ENCODE results near the gene PXMP2. TPM values are rescaled to one million over a fixed set of nuclear protein-coding genes. Genes with fewer than 3 reads are reported as not detected.
"Not testable (repeated sequence)": the region's sequence is repeated elsewhere in the genome, so short reads cannot be mapped to it uniquely, and the experiment has no call there.

The PXMP2 gene
- total RNA-seq, 1 experiment from 2014 or later: 160 TPM

- in situ Hi-C loops (cut with HindIII; ENCODE audit: low pct_unique_long_range_greater_than_20kb, low sequenced_read_pairs): no loop called here
- DNase-seq (ENCODE audit: low read depth): no peak
These were observed 48.1 kb downstream of the PXMP2 start for GRCh38 chr12:132735496-132735895.

GRCh38 chr12:132736378-132736777 lies 49.0 kb downstream of the PXMP2 start:
- in situ Hi-C loops (cut with HindIII; ENCODE audit: low pct_unique_long_range_greater_than_20kb, low sequenced_read_pairs): no loop called here
- no peak for DNase-seq (ENCODE audit: low read depth)

- in situ Hi-C loops (cut with HindIII; ENCODE audit: low pct_unique_long_range_greater_than_20kb, low sequenced_read_pairs): no loop called here
- no peak for DNase-seq (ENCODE audit: low read depth)
These were observed 49.5 kb downstream of the PXMP2 start for GRCh38 chr12:132736913-132737312.

- in situ Hi-C loops (cut with HindIII; ENCODE audit: low pct_unique_long_range_greater_than_20kb, low sequenced_read_pairs): no loop called here
- DNase-seq (ENCODE audit: low read depth): no peak
These were observed 52.4 kb downstream of the PXMP2 start for GRCh38 chr12:132739600-132740312.

GRCh38 chr12:132740313-132740646 lies 52.9 kb downstream of the PXMP2 start:
- in situ Hi-C loops (cut with HindIII; ENCODE audit: low pct_unique_long_range_greater_than_20kb, low sequenced_read_pairs): no loop called here
- DNase-seq (ENCODE audit: low read depth): no peak

GRCh38 chr12:132740652-132741051 lies 53.3 kb downstream of the PXMP2 start:
- no peak for DNase-seq (ENCODE audit: low read depth)
- in situ Hi-C loops (cut with HindIII; ENCODE audit: low pct_unique_long_range_greater_than_20kb, low sequenced_read_pairs): no loop called here

GRCh38 chr12:132741620-132742019 lies 54.2 kb downstream of the PXMP2 start:
- no peak for DNase-seq (ENCODE audit: low read depth)
- in situ Hi-C loops (cut with HindIII; ENCODE audit: low pct_unique_long_range_greater_than_20kb, low sequenced_read_pairs): no loop called here

- in situ Hi-C loops (cut with HindIII; ENCODE audit: low pct_unique_long_range_greater_than_20kb, low sequenced_read_pairs): no loop called here
- no peak for DNase-seq (ENCODE audit: low read depth)
These were observed 56.4 kb downstream of the PXMP2 start for GRCh38 chr12:132743831-132744230.

- in situ Hi-C loops (cut with HindIII; ENCODE audit: low pct_unique_long_range_greater_than_20kb, low sequenced_read_pairs): no loop called here
- no peak for DNase-seq (ENCODE audit: low read depth)
These were observed 59.2 kb downstream of the PXMP2 start for GRCh38 chr12:132746613-132747012.

- DNase-seq (ENCODE audit: low read depth): no peak
- in situ Hi-C loops (cut with HindIII; ENCODE audit: low pct_unique_long_range_greater_than_20kb, low sequenced_read_pairs): no loop called here
These were observed 60.0 kb downstream of the PXMP2 start for GRCh38 chr12:132747395-132747794.

- in situ Hi-C loops (cut with HindIII; ENCODE audit: low pct_unique_long_range_greater_than_20kb, low sequenced_read_pairs): no loop called here
These were observed 60.5 kb downstream of the PXMP2 start for GRCh38 chr12:132747896-132748295.

GRCh38 chr12:132748319-132748718 lies 60.9 kb downstream of the PXMP2 start:
- DNase-seq (ENCODE audit: low read depth): no peak
- in situ Hi-C loops (cut with HindIII; ENCODE audit: low pct_unique_long_range_greater_than_20kb, low sequenced_read_pairs): no loop called here

More at GRCh38 chr12:132747896-132748295, 60.5 kb downstream of the PXMP2 start:
- no peak for DNase-seq (ENCODE audit: low read depth)

GRCh38 chr12:132753670-132754069 lies 66.3 kb downstream of the PXMP2 start:
- DNase-seq (ENCODE audit: low read depth); in situ Hi-C loops (cut with HindIII; ENCODE audit: low pct_unique_long_range_greater_than_20kb, low sequenced_read_pairs): not testable (repeated sequence)

GRCh38 chr12:132754160-132754932 lies 67.0 kb downstream of the PXMP2 start:
- in situ Hi-C loops (cut with HindIII; ENCODE audit: low pct_unique_long_range_greater_than_20kb, low sequenced_read_pairs): no loop called here
- no peak for DNase-seq (ENCODE audit: low read depth)

Other genes starting within 250 kb of the PXMP2 start
- 6.7 and 8.3 TPM in 2 replicates for gene FBRSL1, start 197.4 kb upstream of the PXMP2 start, total RNA-seq (2014; rRNA removed; shearing (Covaris generic); ENCODE audit: low replicate concordance)
- gene LRCOL1, start 77.0 kb upstream of the PXMP2 start, total RNA-seq (2014; rRNA removed; shearing (Covaris generic); ENCODE audit: low replicate concordance): not detected in 2 replicates
- not detected in 2 replicates for gene P2RX2, start 68.8 kb upstream of the PXMP2 start, total RNA-seq (2014; rRNA removed; shearing (Covaris generic); ENCODE audit: low replicate concordance)
- 10.3 and 35.4 TPM in 2 replicates for gene POLE, start 245 bp upstream of the PXMP2 start, total RNA-seq (2014; rRNA removed; shearing (Covaris generic); ENCODE audit: low replicate concordance)
- 66.6 and 67.5 TPM in 2 replicates for gene PGAM5, start 23.3 kb downstream of the PXMP2 start, total RNA-seq (2014; rRNA removed; shearing (Covaris generic); ENCODE audit: low replicate concordance)
- gene ANKLE2, start 74.2 kb downstream of the PXMP2 start, total RNA-seq (2014; rRNA removed; shearing (Covaris generic); ENCODE audit: low replicate concordance): 47.4 and 55.9 TPM in 2 replicates
- 46.0 and 57.2 TPM in 2 replicates for gene GOLGA3, start 141.3 kb downstream of the PXMP2 start, total RNA-seq (2014; rRNA removed; shearing (Covaris generic); ENCODE audit: low replicate concordance)
- 7.1 and 17.5 TPM in 2 replicates for gene CHFR, start 200.0 kb downstream of the PXMP2 start, total RNA-seq (2014; rRNA removed; shearing (Covaris generic); ENCODE audit: low replicate concordance)

All from Caki2 (cell line).